Measurements from ENCODE around the gene PTGR3. TPM values are rescaled to one million over a fixed set of nuclear protein-coding genes. Genes with fewer than 3 reads are reported as not detected.

Gene PTGR3
- total RNA-seq, 1 experiment from 2014 or later, result 6.9 TPM

DNA sequence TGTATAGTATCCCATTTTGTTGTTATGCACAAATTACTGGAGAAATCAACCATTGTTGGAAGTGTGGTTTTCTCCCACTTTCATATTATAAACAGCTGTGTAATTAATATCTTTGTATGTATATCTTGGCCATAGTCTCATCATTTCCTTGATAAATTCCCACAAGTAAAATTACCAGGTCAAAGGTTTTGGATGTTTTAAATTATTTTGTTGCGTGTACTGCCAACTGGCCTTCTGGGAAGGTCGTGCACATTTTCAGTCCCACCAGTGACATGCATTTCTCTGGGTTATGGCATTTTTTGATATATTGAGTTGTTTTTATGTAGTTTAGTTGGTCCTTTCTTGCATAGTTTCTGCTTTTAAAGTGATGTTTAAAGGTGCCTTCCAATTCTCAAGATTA, 43.2 kb upstream of the PTGR3 start:
- no peaks in the 10 kb centered on the region for H3K27me3 ChIP-seq (replicated peaks; ENCODE audit: insufficient read depth, low read depth, low read length, poor library complexity)
- intact Hi-C loops (cut with micrococcal nuclease; ENCODE audit: unreplicated experiment), result no loop called here
- no peaks in the 10 kb centered on the region for H3K4me1 ChIP-seq (ENCODE audit: insufficient read depth, low read length, poor library complexity, severe bottlenecking)
- no peaks in the 10 kb centered on the region for H3K9me3 ChIP-seq (ENCODE audit: low read depth, low read length, poor library complexity, severe bottlenecking)
- no peak for DNase-seq (ENCODE audit: low spot score)
- H3K36me3 ChIP-seq (ENCODE audit: insufficient read depth, low read length, poor library complexity, severe bottlenecking), result no peaks in the 10 kb centered on the region
- CTCF ChIA-PET, result no interaction called here
- no peak overlapping the region for H3K27ac ChIP-seq (ENCODE audit: low read depth, low read length, poor library complexity, severe bottlenecking)
- no peak overlapping the region for H3K4me3 ChIP-seq (ENCODE audit: low read depth, low read length, poor library complexity, severe bottlenecking)
- POLR2A ChIA-PET (ENCODE audit: low non-redundant PET), result no interaction called here
- no TSS peak for BruUV-seq (replicated peaks)
- no peak for TF ChIP-seq EZH2 (IDR thresholded peaks at IDR 0.05; ENCODE audit: borderline replicate concordance, low read depth, low read length, poor library complexity, severe bottlenecking)
- TF ChIP-seq, protein P1, sequence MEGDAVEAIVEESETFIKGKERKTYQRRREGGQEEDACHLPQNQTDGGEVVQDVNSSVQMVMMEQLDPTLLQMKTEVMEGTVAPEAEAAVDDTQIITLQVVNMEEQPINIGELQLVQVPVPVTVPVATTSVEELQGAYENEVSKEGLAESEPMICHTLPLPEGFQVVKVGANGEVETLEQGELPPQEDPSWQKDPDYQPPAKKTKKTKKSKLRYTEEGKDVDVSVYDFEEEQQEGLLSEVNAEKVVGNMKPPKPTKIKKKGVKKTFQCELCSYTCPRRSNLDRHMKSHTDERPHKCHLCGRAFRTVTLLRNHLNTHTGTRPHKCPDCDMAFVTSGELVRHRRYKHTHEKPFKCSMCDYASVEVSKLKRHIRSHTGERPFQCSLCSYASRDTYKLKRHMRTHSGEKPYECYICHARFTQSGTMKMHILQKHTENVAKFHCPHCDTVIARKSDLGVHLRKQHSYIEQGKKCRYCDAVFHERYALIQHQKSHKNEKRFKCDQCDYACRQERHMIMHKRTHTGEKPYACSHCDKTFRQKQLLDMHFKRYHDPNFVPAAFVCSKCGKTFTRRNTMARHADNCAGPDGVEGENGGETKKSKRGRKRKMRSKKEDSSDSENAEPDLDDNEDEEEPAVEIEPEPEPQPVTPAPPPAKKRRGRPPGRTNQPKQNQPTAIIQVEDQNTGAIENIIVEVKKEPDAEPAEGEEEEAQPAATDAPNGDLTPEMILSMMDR (conservative IDR thresholded peaks at IDR 0.05; ENCODE audit: low read depth, low read length), result no peak

DNA sequence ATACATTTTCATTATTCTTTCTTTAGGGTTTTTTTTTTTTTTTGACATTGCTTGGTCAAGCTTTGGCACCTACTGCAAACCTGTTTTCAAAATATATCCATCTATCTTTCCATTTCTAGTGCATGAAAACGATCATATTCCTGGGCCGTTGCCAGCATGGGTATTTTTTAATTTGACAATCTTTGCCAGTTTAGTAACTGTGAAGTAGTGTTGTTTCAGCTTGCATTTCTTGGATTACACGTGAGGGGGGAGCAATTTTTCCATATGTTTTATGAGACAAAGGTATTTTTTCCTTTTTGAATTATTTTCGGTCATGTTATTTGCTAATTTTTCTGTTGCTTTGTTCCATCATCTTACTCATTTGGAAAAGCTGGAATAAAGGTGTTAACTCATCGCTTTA, 42.5 kb upstream of the PTGR3 start:
- H3K36me3 ChIP-seq (ENCODE audit: insufficient read depth, low read length, poor library complexity, severe bottlenecking), result no peaks in the 10 kb centered on the region
- POLR2A ChIA-PET (ENCODE audit: low non-redundant PET), result no interaction called here
- H3K27ac ChIP-seq (ENCODE audit: low read depth, low read length, poor library complexity, severe bottlenecking), result no peak overlapping the region
- TF ChIP-seq EZH2 (IDR thresholded peaks at IDR 0.05; ENCODE audit: borderline replicate concordance, low read depth, low read length, poor library complexity, severe bottlenecking), result no peak
- TF ChIP-seq, protein P1 (conservative IDR thresholded peaks at IDR 0.05; ENCODE audit: low read depth, low read length), result no peak
- H3K9me3 ChIP-seq (ENCODE audit: low read depth, low read length, poor library complexity, severe bottlenecking), result no peaks in the 10 kb centered on the region
- H3K27me3 ChIP-seq (replicated peaks; ENCODE audit: insufficient read depth, low read depth, low read length, poor library complexity), result no peaks in the 10 kb centered on the region
- CTCF ChIA-PET, result no interaction called here
- no TSS peak for BruUV-seq (replicated peaks)
- no peak overlapping the region for H3K4me3 ChIP-seq (ENCODE audit: low read depth, low read length, poor library complexity, severe bottlenecking)
- DNase-seq (ENCODE audit: low spot score), result no peak
- H3K4me1 ChIP-seq (ENCODE audit: insufficient read depth, low read length, poor library complexity, severe bottlenecking), result no peaks in the 10 kb centered on the region
- intact Hi-C loops (cut with micrococcal nuclease; ENCODE audit: unreplicated experiment), result no loop called here

DNA sequence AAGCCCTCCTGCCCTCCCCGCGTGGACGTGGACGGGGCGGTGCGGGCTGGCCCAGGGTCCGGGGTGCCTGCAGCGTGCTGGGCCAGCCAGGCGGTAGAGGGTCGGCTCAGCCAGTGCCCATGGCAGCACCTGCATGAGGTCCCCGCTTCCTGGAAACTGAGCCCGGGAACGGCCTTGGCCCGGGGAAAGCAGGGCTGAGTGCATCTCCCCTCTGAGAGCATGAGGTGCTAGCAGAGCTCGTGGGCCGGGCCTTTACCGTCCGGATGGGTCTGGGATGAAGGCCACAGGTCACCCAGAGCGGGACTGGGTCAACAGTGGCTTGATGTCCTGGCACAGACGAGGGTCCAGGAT, 41.5 kb upstream of the PTGR3 start:
- Histone ChIP-seq H3K9me3 (ENCODE audit: low read depth, low read length, poor library complexity, severe bottlenecking) (no peaks in the 10 kb centered on the region), H3K4me1 (ENCODE audit: insufficient read depth, low read length, poor library complexity, severe bottlenecking) (no peaks in the 10 kb centered on the region), H3K27ac (ENCODE audit: low read depth, low read length, poor library complexity, severe bottlenecking) (no peak overlapping the region), H3K27me3 (replicated peaks; ENCODE audit: insufficient read depth, low read depth, low read length, poor library complexity) (no peaks in the 10 kb centered on the region), H3K4me3 (ENCODE audit: low read depth, low read length, poor library complexity, severe bottlenecking) (no peak overlapping the region), H3K36me3 (ENCODE audit: insufficient read depth, low read length, poor library complexity, severe bottlenecking) (no peaks in the 10 kb centered on the region)
- TF ChIP-seq, protein P1 (conservative IDR thresholded peaks at IDR 0.05; ENCODE audit: low read depth, low read length), result no peak
- no peak for TF ChIP-seq EZH2 (IDR thresholded peaks at IDR 0.05; ENCODE audit: borderline replicate concordance, low read depth, low read length, poor library complexity, severe bottlenecking)
- no TSS peak for BruUV-seq (replicated peaks)
- POLR2A ChIA-PET (ENCODE audit: low non-redundant PET), result no interaction called here
- CTCF ChIA-PET, result no interaction called here
- no peak for DNase-seq (ENCODE audit: low spot score)
- intact Hi-C loops (cut with micrococcal nuclease; ENCODE audit: unreplicated experiment), result no loop called here

Measured in A673 (cell line).